Tibial artery (tissue), 4 donors: ENCODE measurements around the gene ATP6V0C.

Source experiments
- DNase-seq, 2 donors: peaks; one replicate each; pipeline ENCODE4 v3.0.0-alpha.2; 2019
- H3K27ac ChIP-seq, 2 donors: fragments of 200-600 bp; sonication (generic) in 1 of 2; 1 replicate in 1 of 2; 2 replicates in 1 of 2; pipeline ENCODE4 v1.5.1; 2018 to 2019; ENCODE audit warnings: mild to moderate bottlenecking in 1 of 2
- H3K27me3 ChIP-seq, 2 donors: fragments of 200-600 bp; sonication (generic) in 1 of 2; one replicate each; pipeline versions ENCODE4 v1.5.1 to v1.6.0; 2016 to 2019
- H3K36me3 ChIP-seq, 3 donors: fragments of 200-600 bp; sonication (generic) in 2 of 3; one replicate each; pipeline ENCODE4 v1.5.1; 2016 to 2019; ENCODE audit warnings: mild to moderate bottlenecking in 2 of 3
- H3K4me1 ChIP-seq, 4 donors: fragments of 200-600 bp; sonication (generic) in 2 of 4; 1 replicate in 3 of 4; 2 replicates in 1 of 4; pipeline ENCODE4 v1.5.1; 2016 to 2019
- H3K4me3 ChIP-seq, 2 donors: fragments of 200-600 bp; sonication (generic) in 1 of 2; 1 replicate in 1 of 2; 2 replicates in 1 of 2; pipeline ENCODE4 v1.5.1; 2018 to 2019; ENCODE audit warnings: mild to moderate bottlenecking in 2 of 2
- H3K9me3 ChIP-seq, 3 donors: fragments of 200-600 bp; sonication (generic) in 1 of 3; one replicate each; pipeline ENCODE4 v1.5.1; 2016 to 2019
- intact Hi-C: fragments of 100-400 bp; cut with DNase I; formaldehyde crosslinking; loops from one replicate; pipeline ENCODE4 v1.15.0; 2023; ENCODE audit warnings: low total_unique reads
- TF ChIP-seq, protein P1 (sequence below), 2 experiments: fragments of 200-600 bp in 1 of 2; fragments of 450-650 bp in 1 of 2; IDR thresholded peaks; one replicate each; pipeline ENCODE4 v1.5.1; 2017 to 2019; ENCODE audit warnings: antibody characterized with exemption in 2 of 2, mild to moderate bottlenecking in 1 of 2, moderate library complexity in 1 of 2

Gene ATP6V0C

DNA sequence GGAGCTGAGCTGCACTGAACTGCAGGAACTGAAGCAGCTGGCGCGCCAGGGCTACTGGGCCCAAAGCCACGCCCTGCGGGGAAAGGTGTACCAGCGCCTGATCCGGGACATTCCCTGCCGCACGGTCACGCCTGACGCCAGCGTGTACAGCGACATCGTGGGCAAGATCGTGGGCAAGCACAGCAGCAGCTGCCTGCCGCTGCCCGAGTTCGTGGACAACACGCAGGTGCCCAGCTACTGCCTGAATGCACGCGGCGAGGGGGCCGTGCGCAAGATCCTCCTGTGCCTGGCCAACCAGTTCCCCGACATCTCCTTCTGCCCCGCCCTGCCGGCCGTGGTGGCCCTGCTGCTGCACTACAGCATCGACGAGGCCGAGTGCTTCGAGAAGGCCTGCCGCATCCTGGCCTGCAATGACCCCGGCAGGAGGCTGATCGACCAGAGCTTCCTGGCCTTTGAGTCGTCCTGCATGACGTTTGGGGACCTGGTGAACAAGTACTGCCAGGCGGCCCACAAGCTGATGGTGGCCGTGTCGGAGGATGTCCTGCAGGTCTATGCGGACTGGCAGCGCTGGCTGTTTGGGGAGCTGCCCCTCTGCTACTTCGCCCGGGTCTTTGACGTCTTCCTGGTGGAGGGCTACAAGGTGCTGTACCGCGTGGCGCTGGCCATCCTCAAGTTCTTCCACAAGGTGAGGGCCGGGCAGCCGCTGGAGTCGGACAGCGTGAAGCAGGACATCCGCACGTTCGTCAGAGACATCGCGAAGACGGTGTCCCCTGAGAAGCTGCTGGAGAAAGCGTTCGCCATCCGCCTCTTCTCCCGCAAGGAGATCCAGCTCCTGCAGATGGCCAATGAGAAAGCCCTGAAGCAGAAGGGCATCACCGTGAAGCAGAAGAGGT is 17.3 kb upstream of the ATP6V0C start:
- Histone ChIP-seq H3K27ac (no peak overlapping the region), H3K36me3 (peaks cover 0 to 22% (median 4%) of the 10 kb centered on the region in 3 donors), H3K27me3 (no peaks in the 10 kb centered on the region), H3K4me3 (no peak overlapping the region), H3K9me3 (no peaks in the 10 kb centered on the region), H3K4me1 (peaks cover 0 to 52% (median 15%) of the 10 kb centered on the region in 4 donors)
- TF ChIP-seq, protein P1, sequence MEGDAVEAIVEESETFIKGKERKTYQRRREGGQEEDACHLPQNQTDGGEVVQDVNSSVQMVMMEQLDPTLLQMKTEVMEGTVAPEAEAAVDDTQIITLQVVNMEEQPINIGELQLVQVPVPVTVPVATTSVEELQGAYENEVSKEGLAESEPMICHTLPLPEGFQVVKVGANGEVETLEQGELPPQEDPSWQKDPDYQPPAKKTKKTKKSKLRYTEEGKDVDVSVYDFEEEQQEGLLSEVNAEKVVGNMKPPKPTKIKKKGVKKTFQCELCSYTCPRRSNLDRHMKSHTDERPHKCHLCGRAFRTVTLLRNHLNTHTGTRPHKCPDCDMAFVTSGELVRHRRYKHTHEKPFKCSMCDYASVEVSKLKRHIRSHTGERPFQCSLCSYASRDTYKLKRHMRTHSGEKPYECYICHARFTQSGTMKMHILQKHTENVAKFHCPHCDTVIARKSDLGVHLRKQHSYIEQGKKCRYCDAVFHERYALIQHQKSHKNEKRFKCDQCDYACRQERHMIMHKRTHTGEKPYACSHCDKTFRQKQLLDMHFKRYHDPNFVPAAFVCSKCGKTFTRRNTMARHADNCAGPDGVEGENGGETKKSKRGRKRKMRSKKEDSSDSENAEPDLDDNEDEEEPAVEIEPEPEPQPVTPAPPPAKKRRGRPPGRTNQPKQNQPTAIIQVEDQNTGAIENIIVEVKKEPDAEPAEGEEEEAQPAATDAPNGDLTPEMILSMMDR (IDR thresholded peaks at IDR 0.05) = no peak
- intact Hi-C loops = no loop called here
- no peak for DNase-seq

DNA sequence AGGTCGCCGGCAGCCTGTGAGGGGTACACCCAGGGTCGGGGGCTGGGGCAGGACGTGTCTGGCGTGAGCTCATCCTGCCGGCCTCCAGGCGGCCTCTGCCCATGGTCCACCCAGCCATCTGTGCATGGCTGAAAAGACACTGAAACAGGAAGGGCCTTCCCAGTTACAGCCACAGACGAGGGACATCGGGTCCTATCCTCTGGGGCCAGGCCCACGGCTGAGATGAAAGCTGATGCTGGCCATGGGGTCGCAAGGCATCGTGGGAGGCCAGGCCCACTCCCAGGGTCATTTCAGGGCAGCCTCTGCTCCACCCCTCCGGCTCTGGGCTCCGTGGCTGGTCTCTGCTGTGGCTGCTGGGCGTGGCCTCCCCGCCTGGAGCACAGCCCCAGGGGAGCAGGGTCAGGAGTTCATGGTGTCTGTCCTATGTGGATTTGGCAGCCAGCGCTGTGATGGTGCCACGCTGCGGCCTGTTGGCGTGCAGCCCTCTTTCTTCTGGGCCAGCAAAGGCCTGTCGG is 16.6 kb upstream of the ATP6V0C start:
- DNase-seq = no peak
- Histone ChIP-seq H3K27ac (no peak overlapping the region), H3K4me3 (no peak overlapping the region)

DNA sequence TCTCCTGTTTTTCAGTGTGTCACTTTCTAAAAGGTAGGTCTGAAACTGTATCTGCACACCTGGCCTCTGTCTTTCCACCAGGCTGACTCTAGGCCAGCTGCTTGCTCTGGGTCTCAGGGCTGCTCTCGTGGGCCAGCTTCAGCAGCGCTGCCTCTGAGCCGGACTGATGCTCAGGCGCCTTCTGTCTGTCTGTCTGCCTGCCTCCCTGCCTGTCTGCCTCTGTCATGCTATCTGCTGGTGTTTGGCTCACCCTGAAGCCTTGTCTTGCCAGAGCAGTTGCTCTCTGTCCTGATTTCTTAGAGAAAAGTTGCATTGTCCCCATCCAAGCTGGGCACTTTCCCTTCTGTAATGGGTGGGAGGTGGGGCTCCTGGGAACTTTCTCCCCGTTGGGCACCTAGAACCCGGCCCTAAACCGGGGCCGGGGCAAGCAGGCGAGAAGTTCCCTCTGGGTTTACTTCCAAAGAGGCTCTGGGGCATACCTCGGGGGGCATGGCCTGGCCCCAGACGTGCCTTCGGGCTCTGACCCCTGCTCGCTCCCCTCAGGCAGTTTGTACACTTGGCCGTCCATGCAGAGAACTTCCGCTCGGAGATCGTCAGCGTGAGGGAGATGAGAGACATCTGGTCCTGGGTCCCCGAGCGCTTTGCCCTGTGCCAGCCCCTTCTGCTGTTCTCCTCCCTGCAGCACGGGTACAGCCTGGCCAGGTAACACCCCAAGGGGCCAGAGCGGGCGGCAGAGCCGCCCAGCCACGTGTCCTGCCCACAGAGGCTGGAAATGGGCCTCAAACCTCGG is 15.9 kb upstream of the ATP6V0C start:
- no peak overlapping the region for H3K27ac ChIP-seq
- DNase-seq = no peak
- H3K4me3 ChIP-seq = no peak overlapping the region
- peaks cover 0 to 59% (median 19%) of the 10 kb centered on the region in 4 donors for H3K4me1 ChIP-seq
- intact Hi-C loops = no loop called here
- TF ChIP-seq, protein P1 (IDR thresholded peaks at IDR 0.05) = no peak
- no peaks in the 10 kb centered on the region for H3K27me3 ChIP-seq
- peaks cover 0 to 22% (median 4%) of the 10 kb centered on the region in 3 donors for H3K36me3 ChIP-seq
- no peaks in the 10 kb centered on the region for H3K9me3 ChIP-seq

More for the DNA sequence above, 16.6 kb upstream of the ATP6V0C start:
- peaks cover 0 to 22% (median 4%) of the 10 kb centered on the region in 3 donors for H3K36me3 ChIP-seq
- no peaks in the 10 kb centered on the region for H3K27me3 ChIP-seq
- no peaks in the 10 kb centered on the region for H3K9me3 ChIP-seq
- H3K4me1 ChIP-seq = peaks cover 0 to 59% (median 19%) of the 10 kb centered on the region in 4 donors
- TF ChIP-seq, protein P1 (IDR thresholded peaks at IDR 0.05) = no peak
- intact Hi-C loops = no loop called here

DNA sequence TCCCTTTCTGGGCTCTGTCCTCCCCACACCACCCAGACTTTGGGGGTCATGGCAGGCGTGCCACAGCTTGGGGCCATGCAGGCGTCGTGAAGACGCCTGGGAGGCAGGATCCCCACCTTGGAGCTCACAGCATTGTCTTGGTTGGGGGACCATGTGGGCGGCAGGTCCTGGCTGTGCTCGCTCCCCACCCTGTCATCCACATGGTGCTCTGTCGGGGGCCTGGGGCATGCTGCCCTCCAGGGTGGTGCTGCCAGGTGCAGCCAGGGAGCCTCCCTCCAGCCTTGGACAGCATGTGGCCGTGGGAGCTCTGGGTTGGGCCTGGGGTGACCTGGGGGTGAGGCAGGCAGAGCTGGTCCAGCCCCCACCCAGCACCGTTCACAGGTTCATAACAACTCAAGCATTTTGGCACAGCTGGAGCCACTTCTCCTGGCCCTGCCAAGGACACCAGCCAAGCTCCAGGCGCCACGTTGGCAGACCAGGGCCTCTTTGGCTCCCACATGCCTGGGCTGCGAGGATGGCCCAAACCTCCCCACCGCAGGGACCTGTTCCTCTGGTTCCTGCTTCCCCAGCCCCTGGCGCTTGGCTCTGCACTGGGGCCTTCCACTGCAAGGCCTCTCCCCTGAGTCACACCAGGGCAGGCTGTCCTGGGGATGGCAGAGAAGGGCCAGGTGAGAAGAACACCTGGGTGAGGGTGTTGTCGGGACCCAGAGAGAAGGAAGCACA is 15.1 kb upstream of the ATP6V0C start:
- Histone ChIP-seq H3K9me3 (no peaks in the 10 kb centered on the region), H3K4me1 (peaks cover 0 to 59% (median 19%) of the 10 kb centered on the region in 4 donors), H3K36me3 (peaks cover 0 to 22% (median 4%) of the 10 kb centered on the region in 3 donors), H3K4me3 (no peak overlapping the region), H3K27ac (no peak overlapping the region), H3K27me3 (no peaks in the 10 kb centered on the region)
- intact Hi-C loops = no loop called here
- DNase-seq = no peak
- TF ChIP-seq, protein P1 (IDR thresholded peaks at IDR 0.05) = no peak

DNA sequence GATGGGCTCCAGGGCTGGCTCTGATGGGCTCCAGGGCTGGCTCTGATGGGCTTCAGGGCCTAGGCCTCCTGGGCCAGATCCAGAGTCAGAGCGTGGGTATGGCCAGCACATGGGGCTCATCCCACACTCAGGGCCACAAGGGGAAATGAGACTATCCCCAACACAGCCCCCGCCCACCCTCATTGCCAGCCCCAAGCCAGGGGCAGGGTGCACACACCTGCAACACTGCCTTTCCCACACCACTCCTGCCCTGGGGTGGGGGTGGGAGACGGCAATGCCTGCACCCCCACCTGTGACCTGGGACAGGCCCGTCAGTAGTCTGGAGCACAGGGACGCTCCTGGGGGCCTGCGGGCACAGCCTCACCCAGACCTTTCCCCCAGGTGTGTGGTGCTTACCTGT is 14.3 kb upstream of the ATP6V0C start:
- no peak for DNase-seq
- no peak overlapping the region for H3K4me3 ChIP-seq
- TF ChIP-seq, protein P1 (IDR thresholded peaks at IDR 0.05) = no peak
- peaks cover 0 to 22% (median 4%) of the 10 kb centered on the region in 3 donors for H3K36me3 ChIP-seq
- no peaks in the 10 kb centered on the region for H3K27me3 ChIP-seq
- H3K4me1 ChIP-seq = peaks cover 0 to 59% (median 19%) of the 10 kb centered on the region in 4 donors
- no peak overlapping the region for H3K27ac ChIP-seq
- intact Hi-C loops = no loop called here
- no peaks in the 10 kb centered on the region for H3K9me3 ChIP-seq
